ENCODE measurements around the gene CASP7.
A peak's percentile ranks its signal among the peaks of the same experiment; 100 is the strongest.

CASP7 gene

DNA sequence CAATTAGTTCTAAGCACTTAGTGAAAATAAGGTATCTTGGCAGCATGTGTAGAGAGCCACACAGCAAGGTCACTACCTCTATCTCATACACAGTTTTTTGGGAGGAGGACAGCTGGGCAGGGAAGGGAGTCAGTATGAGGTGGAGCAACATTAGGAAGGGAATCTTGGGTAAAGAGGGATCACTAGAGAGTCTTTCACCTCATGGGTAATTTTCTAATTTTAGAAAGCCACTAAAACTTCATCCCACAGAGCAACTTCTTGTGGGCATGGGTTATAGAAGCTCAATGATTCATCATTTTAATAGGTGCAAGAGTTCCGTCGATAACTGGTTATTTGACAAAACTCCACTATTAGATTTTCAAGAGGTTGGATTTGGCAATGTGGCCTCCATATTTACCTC is 18.4 kb upstream of the CASP7 start:
- DNase-seq (ENCODE audit: extremely low spot score), result no peak
- CTCF ChIA-PET, result no interaction called here
- POLR2A ChIA-PET, result interaction anchor here (1.0 kb wide), 1 partner anchor 18 kb away, joined by 5 read pairs; the partner anchor contains the start of gene CASP7
- TF ChIP-seq L3MBTL2 (conservative IDR thresholded peaks at IDR 0.05) (no peak), ELF4 (IDR thresholded peaks at IDR 0.05) (no peak), NFRKB (IDR thresholded peaks at IDR 0.05) (no peak), BHLHE40 (IDR thresholded peaks at IDR 0.05; ENCODE audit: borderline replicate concordance) (no peak), LEF1 (IDR thresholded peaks at IDR 0.05; ENCODE audit: borderline replicate concordance) (no peak), CTBP1 (IDR thresholded peaks at IDR 0.05; ENCODE audit: borderline replicate concordance) (no peak), FOXA1 (IDR thresholded peaks at IDR 0.05) (no peak), FOXK2 (IDR thresholded peaks at IDR 0.05) (no peak), SP1 (IDR thresholded peaks at IDR 0.05) (no peak)

DNA sequence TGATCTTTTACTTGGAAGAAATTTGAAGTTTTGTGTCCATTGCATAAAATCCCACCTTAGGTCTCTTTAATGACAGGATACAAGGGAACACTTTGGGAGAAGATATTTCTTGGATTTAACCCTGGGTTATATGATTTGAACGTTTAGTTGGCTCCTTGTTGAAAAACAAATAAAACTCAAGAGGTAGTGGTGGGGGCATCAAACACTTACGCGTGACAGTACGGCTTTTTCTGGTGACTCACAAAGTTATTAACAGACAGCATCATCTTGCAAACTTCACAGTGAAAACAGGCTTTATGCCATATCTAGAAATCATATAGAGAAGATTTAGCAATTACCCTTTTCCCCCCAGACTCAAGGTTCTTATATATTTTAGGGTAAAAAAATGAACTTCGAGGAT is 16.6 kb upstream of the CASP7 start:
- TF ChIP-seq ELF4 (IDR thresholded peaks at IDR 0.05), result no peak
- no peak for TF ChIP-seq SUZ12 (IDR thresholded peaks at IDR 0.05)
- TF ChIP-seq FOXA1 (IDR thresholded peaks at IDR 0.05), result no peak
- TF ChIP-seq FOXM1 (IDR thresholded peaks at IDR 0.05; ENCODE audit: borderline replicate concordance), result no peak
- no peak for TF ChIP-seq BHLHE40 (IDR thresholded peaks at IDR 0.05; ENCODE audit: borderline replicate concordance)
- no peak for TF ChIP-seq FOXK2 (IDR thresholded peaks at IDR 0.05)
- no peak for TF ChIP-seq NFRKB (IDR thresholded peaks at IDR 0.05)
- TF ChIP-seq CTBP1 (IDR thresholded peaks at IDR 0.05; ENCODE audit: borderline replicate concordance), result no peak
- no peak for TF ChIP-seq ZNF384 (IDR thresholded peaks at IDR 0.05)
- CTCF ChIA-PET, result interaction anchor here (0.6 to 0.7 kb wide), 2 partner anchors 241 to 440 kb away, joined by 3 to 5 read pairs; no protein-coding TSS in a partner anchor
- DNase-seq (ENCODE audit: extremely low spot score), result no peak
- POLR2A ChIA-PET, result interaction anchor here (0.6 kb wide), 1 partner anchor 744 kb away, joined by 3 read pairs; no protein-coding TSS in a partner anchor

DNA sequence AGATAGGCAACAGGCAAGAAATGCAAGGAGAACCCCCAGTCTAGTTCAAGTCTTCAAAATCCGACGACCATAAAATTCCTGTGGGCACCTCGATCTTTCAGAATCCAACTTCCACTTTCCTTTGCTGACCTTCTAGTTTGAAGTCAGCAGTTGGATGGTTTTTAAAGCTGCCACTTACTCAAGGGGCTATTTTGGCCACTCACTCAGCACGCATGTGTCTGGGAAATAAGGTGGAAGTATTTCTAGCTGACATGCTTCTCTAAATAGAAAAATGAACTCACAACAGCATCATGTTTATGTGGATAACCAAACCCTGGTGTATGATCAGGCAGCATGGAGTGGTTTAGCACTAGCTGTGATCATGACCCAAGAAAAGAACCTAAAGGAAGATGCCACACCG is 15.8 kb upstream of the CASP7 start, which contains the start of gene NRAP:
TSS of gene NRAP (minus strand) at position 134 of the 400 bp plus-strand sequence. CDS start 159 bp downstream, outside the sequence.
- CTCF ChIA-PET, result no interaction called here
- POLR2A ChIA-PET, result no interaction called here

DNA sequence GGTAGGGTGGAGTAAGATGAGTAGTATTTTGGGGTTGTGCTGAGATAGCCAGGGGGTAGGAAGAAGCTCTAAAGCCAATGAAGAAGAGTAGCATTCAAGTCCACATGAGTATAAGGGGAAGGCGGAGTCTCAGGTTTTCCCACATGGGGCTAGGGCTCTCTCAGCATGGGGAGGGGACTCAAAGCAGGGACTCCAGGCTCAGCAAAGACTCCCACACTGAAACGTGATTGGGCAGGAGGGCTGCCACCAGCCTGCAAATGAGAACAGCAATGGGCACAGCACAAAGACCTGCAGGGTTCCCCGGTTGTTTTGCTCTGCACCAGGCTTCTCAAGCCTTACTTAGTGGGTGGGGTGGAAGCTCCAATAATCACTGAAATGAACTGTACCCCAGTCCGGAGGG is 14.4 kb upstream of the CASP7 start:
- CTCF ChIA-PET, result no interaction called here
- POLR2A ChIA-PET, result no interaction called here
- TF ChIP-seq FOXA1 (IDR thresholded peaks at IDR 0.05) (no peak), BHLHE40 (IDR thresholded peaks at IDR 0.05; ENCODE audit: borderline replicate concordance) (no peak), LEF1 (IDR thresholded peaks at IDR 0.05; ENCODE audit: borderline replicate concordance) (no peak), FOXK2 (IDR thresholded peaks at IDR 0.05) (no peak)
- DNase-seq (ENCODE audit: extremely low spot score), result no peak

More for the DNA sequence above, 15.8 kb upstream of the CASP7 start, which contains the start of gene NRAP:
- no peak for TF ChIP-seq TARDBP (IDR thresholded peaks at IDR 0.05)
- TF ChIP-seq LEF1 (IDR thresholded peaks at IDR 0.05; ENCODE audit: borderline replicate concordance), result no peak
- no peak for TF ChIP-seq SUZ12 (IDR thresholded peaks at IDR 0.05)
- no peak for TF ChIP-seq BHLHE40 (IDR thresholded peaks at IDR 0.05; ENCODE audit: borderline replicate concordance)
- no peak for TF ChIP-seq SP1 (IDR thresholded peaks at IDR 0.05)
- no peak for TF ChIP-seq FOXA1 (IDR thresholded peaks at IDR 0.05)
- no peak for TF ChIP-seq L3MBTL2 (conservative IDR thresholded peaks at IDR 0.05)
- TF ChIP-seq FOXK2 (IDR thresholded peaks at IDR 0.05), result no peak
- no peak for DNase-seq (ENCODE audit: extremely low spot score)

DNA sequence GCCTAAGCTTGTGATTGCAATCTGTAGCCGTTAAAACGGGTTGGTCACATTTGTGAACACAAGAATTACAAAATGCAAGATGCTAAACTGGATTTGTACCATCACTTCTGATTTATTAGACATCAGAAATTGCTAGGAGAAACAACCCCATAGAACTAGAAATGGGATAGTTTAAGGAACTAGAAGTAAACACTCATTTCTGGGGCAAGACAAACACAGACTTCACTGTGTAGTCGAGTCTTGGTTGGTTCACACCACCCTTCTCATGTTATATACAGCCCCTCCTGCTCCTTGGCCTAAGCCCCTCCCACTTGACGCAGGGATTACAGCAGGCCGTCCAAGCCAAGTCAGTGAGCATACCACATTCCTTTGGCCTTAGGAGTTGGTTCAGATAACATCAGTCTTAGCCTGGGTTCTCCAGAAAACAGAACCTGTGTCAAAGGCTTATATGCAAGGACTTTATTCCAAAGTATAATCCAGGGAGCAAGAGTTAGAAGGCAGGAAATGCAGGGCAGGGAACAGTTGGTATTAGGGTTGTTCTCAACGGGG is 13.8 kb upstream of the CASP7 start:
- ChIA-PET CTCF (interaction anchor here (1.2 kb wide), 1 partner anchor 13 kb away, joined by 3 read pairs; no protein-coding TSS in a partner anchor), POLR2A (no interaction called here)
- DNase-seq (ENCODE audit: extremely low spot score), result no peak
- no peak for TF ChIP-seq TARDBP (IDR thresholded peaks at IDR 0.05)
- no peak for TF ChIP-seq ARNT (IDR thresholded peaks at IDR 0.05)
- TF ChIP-seq FOXA1 (IDR thresholded peaks at IDR 0.05), result no peak
- no peak for TF ChIP-seq BHLHE40 (IDR thresholded peaks at IDR 0.05; ENCODE audit: borderline replicate concordance)

DNA sequence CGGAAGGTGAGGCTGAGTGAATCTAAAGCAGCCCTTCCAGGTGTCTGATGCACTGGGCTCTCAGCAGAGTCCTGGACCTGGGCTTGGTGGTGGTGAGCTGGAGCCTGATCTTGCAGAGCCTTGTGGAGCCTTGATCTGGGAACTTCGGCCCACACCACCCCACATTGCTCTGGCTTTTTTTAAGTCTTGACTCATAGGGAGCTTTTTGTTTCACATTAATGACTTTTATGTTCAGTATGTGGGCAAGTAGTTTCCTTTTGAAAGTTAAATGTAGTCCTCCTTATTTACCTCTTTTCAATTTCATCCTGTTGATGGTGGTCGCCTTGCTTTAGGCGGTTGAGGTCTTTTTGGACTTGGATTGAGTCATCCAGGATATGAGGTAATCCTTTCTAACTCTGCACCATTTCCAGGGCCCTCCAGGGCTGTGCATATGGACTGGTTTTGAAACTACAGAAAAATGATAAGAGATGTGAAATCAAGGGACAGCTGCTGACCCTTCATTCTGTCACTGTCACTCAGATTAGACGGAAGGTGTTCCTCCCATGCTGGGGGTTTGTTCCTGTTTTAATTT is 12.9 kb upstream of the CASP7 start:
- CTCF ChIA-PET, result interaction anchor here (1.2 kb wide), 1 partner anchor 12 kb away, joined by 3 read pairs; no protein-coding TSS in a partner anchor
- TF ChIP-seq CTBP1 (IDR thresholded peaks at IDR 0.05; ENCODE audit: borderline replicate concordance) (no peak), TARDBP (IDR thresholded peaks at IDR 0.05) (no peak), HDGF (IDR thresholded peaks at IDR 0.05; ENCODE audit: borderline replicate concordance) (no peak), ZNF384 (IDR thresholded peaks at IDR 0.05) (no peak), BHLHE40 (IDR thresholded peaks at IDR 0.05; ENCODE audit: borderline replicate concordance) (no peak), LEF1 (IDR thresholded peaks at IDR 0.05; ENCODE audit: borderline replicate concordance) (no peak), ELF4 (IDR thresholded peaks at IDR 0.05) (no peak), FOXA1 (IDR thresholded peaks at IDR 0.05) (no peak), NFRKB (IDR thresholded peaks at IDR 0.05) (no peak), FOXK2 (IDR thresholded peaks at IDR 0.05) (no peak), FOXM1 (IDR thresholded peaks at IDR 0.05; ENCODE audit: borderline replicate concordance) (no peak), SP1 (IDR thresholded peaks at IDR 0.05) (no peak), ARNT (IDR thresholded peaks at IDR 0.05) (no peak)
- TF ChIP-seq, protein P1, sequence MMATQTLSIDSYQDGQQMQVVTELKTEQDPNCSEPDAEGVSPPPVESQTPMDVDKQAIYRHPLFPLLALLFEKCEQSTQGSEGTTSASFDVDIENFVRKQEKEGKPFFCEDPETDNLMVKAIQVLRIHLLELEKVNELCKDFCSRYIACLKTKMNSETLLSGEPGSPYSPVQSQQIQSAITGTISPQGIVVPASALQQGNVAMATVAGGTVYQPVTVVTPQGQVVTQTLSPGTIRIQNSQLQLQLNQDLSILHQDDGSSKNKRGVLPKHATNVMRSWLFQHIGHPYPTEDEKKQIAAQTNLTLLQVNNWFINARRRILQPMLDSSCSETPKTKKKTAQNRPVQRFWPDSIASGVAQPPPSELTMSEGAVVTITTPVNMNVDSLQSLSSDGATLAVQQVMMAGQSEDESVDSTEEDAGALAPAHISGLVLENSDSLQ (IDR thresholded peaks at IDR 0.05), result no peak
- no peak for DNase-seq (ENCODE audit: extremely low spot score)
- POLR2A ChIA-PET, result no interaction called here

DNA sequence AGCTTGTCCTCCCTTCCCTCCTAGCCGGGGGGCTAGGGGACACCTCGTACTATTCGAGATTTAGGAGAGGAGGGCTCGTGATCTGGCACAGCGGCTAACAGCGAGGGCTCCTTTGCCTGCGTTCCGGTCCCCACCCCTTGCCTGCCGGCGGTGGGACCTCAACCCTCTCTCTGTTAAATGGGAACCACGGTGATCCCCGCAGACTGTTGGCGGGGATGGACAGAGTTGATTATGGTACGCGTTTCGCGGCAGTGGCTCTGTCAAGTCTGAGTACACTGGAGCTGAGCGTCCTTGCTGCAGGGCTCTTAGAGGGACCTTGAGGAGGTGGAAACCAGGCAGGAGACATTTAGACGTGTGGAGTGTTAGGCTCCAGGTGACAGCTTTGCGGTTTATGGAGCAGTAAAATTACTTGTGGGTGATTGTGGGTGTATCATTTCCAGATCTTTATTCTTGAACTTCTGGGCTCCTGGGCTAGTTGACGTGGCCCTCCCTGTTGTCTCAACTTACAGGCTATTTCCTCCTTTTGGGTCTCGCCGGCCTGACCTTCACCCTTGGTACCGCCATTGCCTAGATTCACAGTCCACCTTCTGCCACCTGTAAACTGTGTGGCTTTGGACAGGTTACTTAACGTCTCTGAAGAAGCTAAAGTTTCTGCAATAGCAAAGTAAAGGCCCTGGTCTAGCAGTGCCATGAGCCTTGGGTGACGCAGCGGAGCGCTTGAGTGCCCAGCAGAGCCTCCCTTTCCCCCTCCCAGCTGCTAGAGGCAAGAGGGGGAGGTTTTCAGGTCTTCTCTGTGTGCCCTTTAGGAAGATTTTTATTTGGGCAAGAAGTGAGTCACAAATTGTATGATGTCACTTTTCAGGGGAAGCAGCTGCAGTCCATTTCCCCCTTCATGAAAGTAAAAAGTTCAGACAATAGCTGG is 739 bp downstream of the CASP7 start:
- ChIA-PET POLR2A (interaction anchor here (1.5 kb wide), 1 partner anchor 19 kb away, joined by 5 read pairs; no protein-coding TSS in a partner anchor), CTCF (interaction anchor here (0.7 kb wide), 1 partner anchor 411 kb away, joined by 3 read pairs; no protein-coding TSS in a partner anchor)
- DNase-seq (ENCODE audit: extremely low spot score), result peak; percentile 36
- TF ChIP-seq ARNT (IDR thresholded peaks at IDR 0.05) (no peak), ZNF384 (IDR thresholded peaks at IDR 0.05) (no peak), LEF1 (IDR thresholded peaks at IDR 0.05; ENCODE audit: borderline replicate concordance) (no peak), SUZ12 (IDR thresholded peaks at IDR 0.05) (no peak), FOXM1 (IDR thresholded peaks at IDR 0.05; ENCODE audit: borderline replicate concordance) (no peak), HDGF (IDR thresholded peaks at IDR 0.05; ENCODE audit: borderline replicate concordance) (no peak), BHLHE40 (IDR thresholded peaks at IDR 0.05; ENCODE audit: borderline replicate concordance) (no peak), TARDBP (IDR thresholded peaks at IDR 0.05) (no peak), L3MBTL2 (conservative IDR thresholded peaks at IDR 0.05) (no peak), FOXK2 (IDR thresholded peaks at IDR 0.05) (no peak), SP1 (IDR thresholded peaks at IDR 0.05) (no peak), NFRKB (IDR thresholded peaks at IDR 0.05) (no peak), FOXA1 (IDR thresholded peaks at IDR 0.05) (no peak), ELF4 (IDR thresholded peaks at IDR 0.05) (no peak), CTBP1 (IDR thresholded peaks at IDR 0.05; ENCODE audit: borderline replicate concordance) (no peak)
- TF ChIP-seq, protein P1 (IDR thresholded peaks at IDR 0.05), result no peak
